ENCODE data around the gene RFT1.
"Not testable (repeated sequence)": the region's sequence is repeated elsewhere in the genome, so short reads cannot be mapped to it uniquely, and the experiment has no call there.

The RFT1 gene

GRCh38 chr3:53159156-53160060 lies 29.2 kb upstream of the RFT1 start:
- TF ChIP-seq ZNF274 (IDR thresholded peaks at IDR 0.05; ENCODE audit: low read depth, low read length), result no peak
- no peak overlapping the region for H3K4me3 ChIP-seq (ENCODE audit: low read length)

GRCh38 chr3:53158765-53159155 lies 28.5 kb upstream of the RFT1 start:
- no peak for TF ChIP-seq ZNF274 (IDR thresholded peaks at IDR 0.05; ENCODE audit: low read depth, low read length)
- H3K4me3 ChIP-seq (ENCODE audit: low read length), result no peak overlapping the region

- H3K4me3 ChIP-seq (ENCODE audit: low read length), result no peak overlapping the region
- no peak for TF ChIP-seq ZNF274 (IDR thresholded peaks at IDR 0.05; ENCODE audit: low read depth, low read length)
These were observed 27.8 kb upstream of the RFT1 start for GRCh38 chr3:53157974-53158580.

- no peak for TF ChIP-seq ZNF274 (IDR thresholded peaks at IDR 0.05; ENCODE audit: low read depth, low read length)
- H3K4me3 ChIP-seq (ENCODE audit: low read length), result no peak overlapping the region
These were observed 26.2 kb upstream of the RFT1 start for GRCh38 chr3:53156368-53156834.

- no peak overlapping the region for H3K4me3 ChIP-seq (ENCODE audit: low read length)
- TF ChIP-seq ZNF274 (IDR thresholded peaks at IDR 0.05; ENCODE audit: low read depth, low read length), result no peak
These were observed 25.5 kb upstream of the RFT1 start for GRCh38 chr3:53155760-53156159.

GRCh38 chr3:53154881-53155285 lies 24.6 kb upstream of the RFT1 start:
- no peak for TF ChIP-seq ZNF274 (IDR thresholded peaks at IDR 0.05; ENCODE audit: low read depth, low read length)
- no peak overlapping the region for H3K4me3 ChIP-seq (ENCODE audit: low read length)

- TF ChIP-seq ZNF274 (IDR thresholded peaks at IDR 0.05; ENCODE audit: low read depth, low read length), result no peak
These were observed 23.7 kb upstream of the RFT1 start for GRCh38 chr3:53153980-53154379.

GRCh38 chr3:53153264-53153823 lies 23.1 kb upstream of the RFT1 start:
- TF ChIP-seq ZNF274 (IDR thresholded peaks at IDR 0.05; ENCODE audit: low read depth, low read length), result no peak
- no peak overlapping the region for H3K4me3 ChIP-seq (ENCODE audit: low read length)

More at GRCh38 chr3:53153980-53154379, 23.7 kb upstream of the RFT1 start:
- no peak overlapping the region for H3K4me3 ChIP-seq (ENCODE audit: low read length)

- no peak overlapping the region for H3K4me3 ChIP-seq (ENCODE audit: low read length)
- TF ChIP-seq ZNF274 (IDR thresholded peaks at IDR 0.05; ENCODE audit: low read depth, low read length), result no peak
These were observed 21.8 kb upstream of the RFT1 start for GRCh38 chr3:53151870-53152660.

GRCh38 chr3:53151465-53151864 lies 21.2 kb upstream of the RFT1 start:
- H3K4me3 ChIP-seq (ENCODE audit: low read length), result no peak overlapping the region
- no peak for TF ChIP-seq ZNF274 (IDR thresholded peaks at IDR 0.05; ENCODE audit: low read depth, low read length)

- H3K4me3 ChIP-seq (ENCODE audit: low read length), result not testable (repeated sequence)
These were observed 20.8 kb upstream of the RFT1 start for GRCh38 chr3:53151086-53151438.

- no peak for TF ChIP-seq ZNF274 (IDR thresholded peaks at IDR 0.05; ENCODE audit: low read depth, low read length)
- no peak overlapping the region for H3K4me3 ChIP-seq (ENCODE audit: low read length)
These were observed 20.2 kb upstream of the RFT1 start for GRCh38 chr3:53150247-53151085.

- no peak for TF ChIP-seq ZNF274 (IDR thresholded peaks at IDR 0.05; ENCODE audit: low read depth, low read length)
- no peak overlapping the region for H3K4me3 ChIP-seq (ENCODE audit: low read length)
These were observed 19.5 kb upstream of the RFT1 start for GRCh38 chr3:53149699-53150098.
